Measurements from ENCODE around the gene CCDC9B.

CCDC9B gene

DNA sequence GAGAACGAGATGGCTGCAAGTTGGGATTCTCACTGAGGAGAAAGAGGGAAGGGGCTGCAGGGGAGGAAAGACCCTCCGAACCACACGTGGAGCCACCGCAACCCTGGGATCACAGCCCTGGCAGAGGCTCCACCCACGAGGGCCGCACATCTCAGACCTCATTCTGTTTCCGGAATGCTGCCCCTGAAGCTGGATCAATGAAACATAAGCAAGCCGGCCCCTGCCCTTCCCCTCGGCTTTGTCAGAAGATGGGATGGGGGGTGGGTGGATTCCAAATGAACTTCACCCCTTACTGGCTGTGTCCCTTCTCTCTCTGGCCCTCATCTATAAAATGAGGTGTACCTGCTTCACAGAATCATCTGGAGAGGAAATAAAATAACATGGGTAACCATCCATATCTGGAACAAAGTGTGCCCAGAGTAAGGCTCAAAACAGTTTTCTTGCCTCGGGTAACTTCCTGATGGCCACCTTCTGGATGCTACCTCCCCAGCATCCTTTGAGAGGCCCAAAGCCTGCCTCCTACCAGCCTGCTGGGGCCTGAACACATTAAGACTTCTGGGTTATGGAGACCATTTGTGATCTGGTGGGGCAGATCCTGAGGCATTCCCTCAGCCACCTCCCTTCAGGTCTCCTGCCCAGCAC lies 4.6 kb upstream of the CCDC9B start:
- DNase-seq (ENCODE audit: low read depth in 2 of 2) = no peak

DNA sequence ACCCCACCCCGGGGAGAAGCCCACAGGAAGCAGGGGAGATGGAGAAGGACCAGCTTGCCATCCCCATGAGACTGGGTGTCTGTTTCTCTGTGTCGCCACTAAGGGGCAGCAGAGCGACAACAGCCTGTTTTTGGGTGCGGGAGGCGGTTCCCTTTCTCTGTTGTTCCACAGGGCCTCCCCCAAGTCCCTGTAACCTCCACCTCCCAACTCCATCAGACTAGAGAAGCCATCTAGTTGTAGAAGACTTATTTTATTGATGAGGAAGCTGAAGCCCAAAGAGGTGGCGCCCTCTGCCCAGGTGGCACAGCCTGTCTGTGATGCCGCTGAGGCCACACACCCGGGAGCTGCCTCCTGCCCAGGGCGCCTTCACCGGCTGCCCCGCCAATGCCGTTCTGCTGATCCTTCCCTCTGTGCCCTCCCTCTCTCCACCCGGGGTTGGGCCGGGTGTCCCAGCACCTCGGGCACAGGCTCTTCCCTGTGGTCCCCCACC lies 3.9 kb upstream of the CCDC9B start:
- DNase-seq (ENCODE audit: low read depth in 2 of 2) = peak; percentile 49 to 52

DNA sequence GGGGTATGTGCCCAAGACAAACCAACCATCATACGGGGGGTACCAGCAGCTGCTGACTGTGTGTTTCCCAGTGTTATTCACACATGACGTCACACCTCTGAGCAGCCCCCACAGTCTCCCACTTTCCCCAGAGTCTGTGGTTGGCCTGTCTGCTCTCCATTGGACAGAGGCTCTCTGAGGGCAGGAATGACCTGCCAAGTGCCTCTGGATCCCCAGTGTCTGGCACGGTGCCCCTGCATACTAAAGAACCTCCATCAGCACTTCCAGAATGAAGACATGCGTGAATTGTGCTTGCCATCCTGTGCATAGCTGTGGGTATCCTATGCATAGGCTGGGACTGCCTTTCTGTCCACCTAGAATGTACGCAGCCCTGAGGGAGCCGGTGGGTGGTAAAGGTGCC lies 3.5 kb upstream of the CCDC9B start:
- no peak for DNase-seq (ENCODE audit: low read depth in 2 of 2)

DNA sequence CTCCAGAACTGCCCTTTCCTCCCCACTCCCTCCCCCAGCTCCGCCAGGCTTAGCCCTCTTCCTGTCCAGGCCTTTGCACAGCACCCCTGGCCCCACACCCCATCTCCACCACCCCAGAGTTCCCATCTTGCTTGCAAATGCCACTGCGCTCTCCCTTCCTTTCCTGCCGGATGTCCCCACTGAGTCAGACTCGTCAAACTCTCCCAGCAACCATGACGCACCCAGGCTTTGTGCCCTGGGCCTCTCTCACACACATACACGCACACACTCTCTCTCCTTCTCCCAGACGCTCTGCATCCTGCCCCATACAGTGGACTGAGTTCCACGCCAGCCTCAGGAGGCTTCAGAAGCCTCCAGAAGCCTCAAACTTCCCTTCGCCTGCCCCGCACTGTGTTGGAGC lies 2.8 kb upstream of the CCDC9B start:
- no peak for DNase-seq (ENCODE audit: low read depth in 2 of 2)

DNA sequence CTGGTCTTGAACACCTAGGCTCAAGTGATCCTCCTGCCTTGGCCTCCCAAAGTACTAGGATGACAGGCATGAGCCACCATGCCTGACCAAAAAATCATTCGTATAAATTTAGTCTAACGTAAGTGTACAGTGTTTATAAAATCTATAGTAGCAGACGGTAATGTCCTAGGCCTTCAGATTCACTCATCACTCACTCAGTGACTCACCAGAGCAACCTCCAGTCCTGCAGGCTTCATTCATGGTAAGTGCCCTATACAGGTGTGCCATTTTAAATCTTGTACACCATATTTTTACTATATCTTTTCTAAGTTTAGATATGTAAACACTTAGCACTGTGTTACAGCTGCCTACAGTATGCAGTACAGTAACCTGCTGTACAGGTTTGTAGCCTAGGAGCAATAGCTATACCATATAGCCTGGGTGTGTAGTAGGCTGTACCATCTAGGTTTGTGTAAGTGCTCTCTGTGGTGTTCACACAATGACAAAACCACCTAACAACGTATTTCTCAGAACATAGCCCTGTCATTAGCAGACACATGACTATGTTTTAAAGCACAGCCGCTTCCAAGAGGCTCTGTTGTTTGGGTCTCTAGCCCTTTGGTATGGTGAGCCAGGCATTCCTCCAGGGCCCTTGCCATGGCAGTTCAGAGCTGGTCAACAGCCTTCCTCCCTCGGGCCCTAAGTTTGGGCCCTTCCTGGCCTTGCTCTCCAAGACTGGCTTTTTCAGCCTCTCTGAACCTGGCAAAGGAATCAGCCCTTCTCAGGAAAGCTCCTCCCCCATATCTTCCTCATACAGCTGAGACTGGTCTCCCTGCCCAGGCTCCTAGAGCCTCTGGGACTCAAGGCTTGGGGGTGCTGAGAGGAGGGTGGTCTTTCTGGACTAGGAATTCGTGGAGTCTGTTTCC lies 1.9 kb upstream of the CCDC9B start:
- DNase-seq (ENCODE audit: low read depth in 2 of 2) = no peak

DNA sequence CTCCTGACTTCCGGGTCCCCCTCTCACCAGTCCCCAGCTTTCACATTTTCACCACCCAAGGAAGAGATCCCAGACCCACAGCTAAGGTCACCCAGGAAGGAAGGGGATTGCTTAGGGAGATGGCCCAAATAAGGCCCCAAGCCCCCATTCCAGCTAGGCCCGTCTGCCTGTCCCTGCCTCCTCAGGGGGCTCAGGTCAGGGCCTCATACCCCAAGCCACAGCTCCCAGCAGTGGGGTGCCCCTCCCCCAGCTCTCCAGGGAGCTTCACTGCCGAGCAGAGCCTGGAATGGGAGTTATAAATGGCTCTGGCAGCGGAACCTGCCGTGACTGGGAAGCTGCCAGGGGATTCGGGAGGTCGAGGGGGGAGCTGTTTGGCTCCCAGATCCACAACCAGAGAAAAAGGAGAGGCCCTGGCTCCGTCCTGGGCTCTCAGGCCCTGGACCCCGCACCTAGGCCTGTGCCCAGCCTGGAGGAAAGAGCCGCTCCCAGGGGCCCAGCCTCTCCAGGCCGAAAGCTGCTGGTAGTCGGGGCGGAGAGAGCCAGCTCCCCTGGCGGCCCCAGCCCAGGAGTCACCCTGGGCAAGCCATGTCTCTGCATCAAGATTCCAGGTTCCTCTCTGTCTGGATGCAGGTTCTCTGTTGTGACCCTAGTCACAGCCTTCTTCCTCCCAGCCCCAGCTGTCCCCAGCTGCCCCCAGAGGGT lies 550 bp downstream of the CCDC9B start:
- DNase-seq (ENCODE audit: low read depth in 2 of 2) = no peak

DNA sequence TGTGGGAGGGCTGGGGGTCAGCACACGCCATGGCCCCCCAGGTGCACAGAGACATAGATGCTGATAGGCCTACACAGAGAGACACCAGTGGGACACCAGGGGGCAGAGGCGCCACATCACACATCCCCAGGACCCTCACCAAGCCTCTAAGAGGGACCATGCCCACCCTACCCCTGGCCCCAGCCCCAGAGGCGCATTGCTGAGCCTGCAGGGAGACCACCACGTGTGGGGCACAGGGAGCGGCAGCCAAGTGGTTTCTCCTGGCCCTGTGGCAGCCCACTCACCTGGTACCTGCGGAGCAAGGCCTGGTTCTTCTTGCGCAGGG lies 1.2 kb downstream of the CCDC9B start:
- DNase-seq (ENCODE audit: low read depth in 2 of 2) = no peak

DNA sequence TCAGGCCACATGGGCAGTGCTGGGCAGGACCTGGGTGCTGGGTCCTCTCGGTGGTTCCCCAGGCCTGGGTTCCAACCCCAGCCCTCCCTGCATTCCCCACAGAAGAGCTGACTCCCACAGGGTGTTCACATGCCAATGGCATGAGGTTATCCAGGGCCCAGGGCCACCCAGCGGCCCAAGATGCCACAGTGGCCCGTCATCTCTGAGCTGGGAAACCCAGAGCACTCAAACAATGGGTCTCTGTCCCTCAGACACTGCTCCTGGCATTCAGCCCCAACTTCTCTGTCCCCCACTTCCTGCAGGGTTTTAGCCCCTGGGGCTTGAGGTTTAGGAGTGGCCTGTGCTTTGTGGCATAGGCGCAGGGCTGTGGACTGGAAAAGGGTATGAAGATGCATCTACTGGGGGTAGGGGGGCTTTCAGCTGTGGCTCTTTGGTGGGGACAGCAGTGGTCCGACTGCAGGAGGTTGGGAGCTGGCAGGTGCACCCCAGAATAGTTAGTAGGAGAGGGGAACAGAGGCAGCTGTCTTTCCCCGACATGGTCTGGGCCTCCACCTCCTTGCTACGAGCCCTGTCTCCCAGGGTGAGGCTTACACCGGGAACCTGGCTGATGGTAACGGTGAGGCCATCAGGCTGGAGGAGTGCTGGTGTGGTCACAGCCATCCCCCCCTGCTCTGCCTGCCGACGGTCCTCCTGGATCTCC lies 1.7 kb downstream of the CCDC9B start:
- no peak for DNase-seq (ENCODE audit: low read depth in 2 of 2)

DNA sequence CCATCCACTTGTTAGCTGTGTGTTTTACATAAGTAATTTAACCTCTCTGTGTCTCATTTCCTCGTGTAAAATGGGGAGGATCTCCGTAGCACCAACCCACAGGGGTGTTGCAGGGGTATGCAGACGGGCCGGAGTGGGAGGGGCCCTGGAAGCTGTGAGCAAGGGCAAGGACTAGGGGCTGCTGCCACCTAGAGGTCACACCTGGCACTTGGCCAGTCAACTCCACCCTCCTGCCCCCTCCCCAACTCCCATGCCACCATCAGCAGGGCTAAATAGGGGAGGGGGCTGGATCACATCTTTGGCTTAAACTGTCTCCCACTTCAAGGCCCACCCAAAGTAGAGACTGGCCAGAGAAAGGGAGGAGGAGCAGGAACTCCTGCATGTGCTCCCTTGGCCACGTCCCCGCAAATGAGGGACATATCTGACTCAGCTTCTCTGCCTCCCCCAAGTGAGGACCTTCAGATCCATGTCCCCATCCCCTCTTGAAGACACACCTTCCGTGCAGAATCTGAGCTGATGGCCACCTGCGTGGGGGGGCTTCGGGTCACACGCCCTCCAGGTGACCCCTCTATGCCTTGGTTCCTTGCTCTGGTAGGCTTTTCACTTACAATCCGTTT lies 2.6 kb downstream of the CCDC9B start:
- peak; percentile 50 to 66 for DNase-seq (ENCODE audit: low read depth in 2 of 2)

DNA sequence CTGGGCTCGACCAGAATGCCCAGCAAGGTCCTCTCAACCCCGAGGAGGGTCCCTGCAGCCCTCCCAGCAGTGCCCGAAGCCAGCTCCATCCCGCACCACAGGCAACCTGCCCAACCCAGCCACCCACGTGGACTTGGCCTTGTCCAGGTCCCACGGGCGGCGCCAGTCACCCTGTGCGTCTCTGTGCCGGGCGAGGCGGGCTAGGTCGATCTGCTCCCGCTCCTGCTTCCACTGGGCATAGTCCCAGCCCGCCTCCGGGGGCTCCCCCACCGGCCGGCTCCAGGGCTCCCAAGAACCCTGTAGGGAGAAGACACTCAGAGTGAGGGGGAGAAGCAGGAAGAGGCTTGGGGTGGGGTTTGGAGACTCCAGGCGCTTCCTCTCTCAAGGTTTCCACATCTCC lies 3.1 kb downstream of the CCDC9B start:
- DNase-seq (ENCODE audit: low read depth in 2 of 2) = no peak

DNA sequence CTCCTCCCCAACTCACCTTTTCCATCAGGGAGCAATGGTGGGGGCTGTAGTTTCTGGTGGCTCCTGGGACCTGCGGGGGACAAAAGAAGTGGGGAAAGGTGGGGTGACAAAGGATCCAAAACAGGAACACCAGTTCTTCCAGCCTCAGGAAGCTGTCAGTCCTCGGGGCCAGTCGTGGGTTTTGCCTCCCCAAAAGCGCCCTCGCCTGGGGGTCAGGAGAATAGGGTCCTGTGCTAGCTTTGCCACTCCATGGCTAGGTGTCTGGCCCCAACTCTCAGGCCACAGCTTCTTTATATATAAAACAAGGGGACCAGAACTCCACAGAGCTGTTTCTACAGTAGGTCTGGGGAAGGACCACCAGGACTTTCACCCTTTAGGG lies 4.0 kb downstream of the CCDC9B start:
- DNase-seq (ENCODE audit: low read depth in 2 of 2) = no peak

DNA sequence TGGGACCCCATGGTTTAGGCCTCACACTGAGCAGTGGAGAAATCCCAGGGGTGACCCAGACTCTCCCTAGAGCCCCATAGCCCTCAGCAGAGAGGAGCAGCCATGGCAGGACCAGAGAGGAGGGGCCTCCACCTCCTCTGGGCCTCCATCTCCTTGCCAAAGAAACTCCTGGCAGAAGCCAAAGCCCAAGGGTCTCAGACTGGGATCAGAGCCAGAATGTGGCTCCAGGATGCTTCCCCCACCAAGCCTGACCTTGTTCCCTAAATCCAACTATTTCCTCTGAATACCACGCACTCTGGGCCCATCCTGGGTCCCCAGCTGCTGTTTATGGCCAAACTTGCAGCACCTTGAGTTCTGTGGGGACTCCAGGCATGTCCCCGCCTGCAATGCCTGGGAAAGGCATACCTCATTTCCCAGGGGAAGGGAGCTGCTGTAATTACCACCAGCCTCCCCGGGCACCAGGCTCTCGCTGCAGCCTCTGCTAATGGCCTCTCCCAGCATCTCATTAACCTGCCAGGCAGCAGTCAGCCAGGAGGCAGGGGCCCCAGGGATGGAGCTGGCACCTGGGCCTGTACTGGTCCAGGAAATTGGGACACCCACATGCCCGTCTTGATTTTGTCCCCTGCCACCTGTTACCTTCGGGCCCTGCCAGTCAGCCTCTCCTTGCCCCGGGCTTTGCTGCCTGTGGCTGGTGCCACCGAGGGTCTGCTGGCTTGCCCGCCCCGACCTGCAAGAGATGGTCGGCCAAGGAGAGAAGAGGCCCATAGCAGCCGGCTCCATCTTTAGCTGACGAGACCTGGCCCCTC lies 4.6 kb downstream of the CCDC9B start:
- no peak for DNase-seq (ENCODE audit: low read depth in 2 of 2)

DNA sequence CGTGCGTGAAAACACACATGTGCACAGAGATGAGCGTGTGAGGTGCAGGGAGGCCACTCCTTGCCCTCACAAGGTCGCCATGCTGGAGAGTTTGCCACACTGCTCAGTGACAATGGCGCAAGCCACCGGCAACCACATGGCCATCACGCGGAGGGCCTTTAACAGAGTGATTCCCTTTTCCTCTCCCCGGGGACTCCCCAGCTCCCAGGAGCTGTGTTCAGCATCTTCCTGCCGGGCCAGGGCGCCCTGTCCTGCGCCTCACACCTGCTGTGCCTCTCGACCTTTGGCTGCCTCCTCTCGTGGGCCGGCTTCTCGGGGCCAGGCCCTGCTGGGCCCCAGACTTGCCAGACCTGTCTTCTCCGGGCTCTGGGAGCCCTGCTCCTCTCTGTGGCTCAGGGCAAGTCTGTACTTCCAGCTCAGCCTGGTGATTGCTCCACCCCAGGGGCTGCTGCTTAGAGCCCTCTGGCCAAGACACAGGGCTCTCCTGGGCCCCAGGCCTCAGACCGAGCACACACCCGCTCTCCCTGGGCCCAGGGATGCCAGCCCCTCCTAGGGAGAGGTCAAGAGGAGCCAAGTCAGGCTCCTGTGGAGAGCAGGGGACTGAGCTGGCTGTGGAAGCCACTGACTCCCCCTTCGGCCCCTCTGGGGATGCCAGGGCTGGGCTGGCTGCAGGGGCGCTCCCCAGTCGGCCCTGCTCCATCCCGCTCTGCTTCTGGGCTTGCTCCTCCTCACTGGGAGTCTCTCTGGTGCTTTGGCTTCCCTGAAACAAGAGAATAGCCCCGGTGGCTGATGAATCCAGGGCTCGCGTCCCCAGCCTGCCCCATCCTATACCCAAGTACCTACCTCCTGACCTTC lies 5.6 kb downstream of the CCDC9B start:
- DNase-seq (ENCODE audit: low read depth in 2 of 2) = no peak

DNA sequence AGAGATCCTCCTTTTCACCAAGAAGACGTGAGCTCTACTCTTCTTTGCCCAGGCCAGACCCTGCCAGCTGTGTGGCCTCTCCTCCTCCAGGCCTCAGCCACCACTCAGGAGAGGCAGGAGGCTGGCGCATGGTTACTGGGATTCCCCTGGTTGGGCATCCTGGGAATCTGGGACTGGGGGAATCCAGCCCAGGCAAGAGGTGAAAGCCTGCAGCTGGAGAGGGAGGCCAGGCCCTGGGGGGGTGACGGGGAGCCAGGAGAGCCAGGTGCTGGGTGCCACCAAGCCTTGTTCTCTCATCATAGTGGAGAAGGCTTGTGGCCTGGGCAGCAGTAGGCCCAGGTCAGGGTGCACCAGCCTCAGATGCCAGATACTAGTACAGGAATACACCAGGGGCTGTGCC lies 6.2 kb downstream of the CCDC9B start:
- DNase-seq (ENCODE audit: low read depth in 2 of 2) = no peak

DNA sequence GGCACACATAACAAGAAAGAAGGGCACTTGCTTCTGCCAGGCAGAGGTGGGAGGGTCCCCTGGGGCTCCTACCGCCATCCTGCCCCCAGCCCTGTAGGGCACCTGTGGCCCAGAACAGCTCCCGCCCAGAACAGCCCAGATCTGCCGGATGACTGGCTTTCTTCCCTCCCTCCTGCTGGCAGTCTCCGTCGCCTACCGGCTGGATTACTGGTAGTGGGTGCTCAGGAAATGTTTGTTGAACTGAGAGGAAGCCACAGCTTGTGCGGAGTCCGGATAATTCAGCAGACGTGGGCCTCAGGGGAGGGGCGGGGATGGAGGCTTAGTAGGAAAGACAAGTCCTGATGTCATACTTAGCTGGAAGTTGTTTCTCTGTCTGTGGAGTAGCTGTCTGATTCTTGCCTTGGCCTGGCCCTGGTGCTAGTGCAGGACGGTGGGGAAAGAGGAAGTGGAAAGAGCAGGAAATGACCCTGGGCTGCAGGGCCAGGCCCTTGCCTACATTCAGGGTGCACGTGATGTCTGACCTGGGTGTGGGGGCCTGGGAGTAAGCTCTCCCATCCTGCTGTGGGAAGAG lies 6.7 kb downstream of the CCDC9B start:
- no peak for DNase-seq (ENCODE audit: low read depth in 2 of 2)

DNA sequence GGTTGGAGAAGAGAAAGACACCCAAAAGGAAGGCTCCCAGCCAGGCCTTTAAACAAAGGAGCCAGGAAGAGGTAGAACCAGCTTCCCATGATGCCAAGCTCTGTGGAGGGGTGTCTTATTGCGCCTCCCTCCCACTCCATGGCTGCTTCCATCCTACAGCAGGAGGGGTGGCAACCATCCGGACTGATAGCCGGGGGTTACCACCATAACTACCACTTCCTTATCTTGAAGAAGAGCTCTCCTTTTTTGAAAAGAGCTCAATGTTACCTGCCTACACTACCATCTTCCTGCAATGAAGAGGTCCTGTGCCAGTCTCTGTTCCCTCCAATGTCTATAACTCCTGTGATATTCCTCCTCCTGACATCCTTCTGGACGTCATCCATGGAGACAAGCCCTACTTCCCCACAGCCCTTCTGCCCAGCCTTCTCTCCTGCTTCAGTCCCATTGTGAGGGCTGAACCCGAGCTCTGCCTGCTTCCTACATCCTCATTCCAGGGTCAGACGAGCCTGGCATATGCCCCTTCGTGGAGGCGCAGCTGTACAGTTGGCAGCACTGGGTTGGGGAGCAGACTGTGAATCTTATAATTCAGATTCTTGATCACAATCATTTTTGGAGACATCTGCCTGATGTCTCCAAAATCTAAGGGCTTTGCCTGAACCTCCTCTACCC lies 8.5 kb downstream of the CCDC9B start:
- DNase-seq (ENCODE audit: low read depth in 2 of 2) = no peak

DNA sequence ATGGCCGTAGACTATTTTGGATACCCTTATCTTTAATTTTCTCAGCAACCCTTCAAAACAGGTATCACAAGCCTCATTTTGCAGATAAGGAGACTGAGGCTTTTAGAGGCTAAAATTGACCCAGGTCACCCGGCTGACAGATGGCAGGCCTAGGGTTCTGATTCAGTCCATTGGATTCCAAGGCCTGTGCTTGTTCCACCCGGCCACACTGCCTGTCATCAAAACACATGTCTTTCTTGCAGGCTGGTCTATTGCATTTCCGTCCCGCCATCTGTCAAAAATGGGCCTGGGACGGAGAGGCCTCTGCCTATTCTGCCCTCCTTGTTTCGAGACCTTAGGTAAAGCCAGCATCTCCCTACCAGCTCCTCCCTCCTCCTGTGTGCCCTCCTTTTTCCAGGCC lies 9.1 kb downstream of the CCDC9B start:
- no peak for DNase-seq (ENCODE audit: low read depth in 2 of 2)

DNA sequence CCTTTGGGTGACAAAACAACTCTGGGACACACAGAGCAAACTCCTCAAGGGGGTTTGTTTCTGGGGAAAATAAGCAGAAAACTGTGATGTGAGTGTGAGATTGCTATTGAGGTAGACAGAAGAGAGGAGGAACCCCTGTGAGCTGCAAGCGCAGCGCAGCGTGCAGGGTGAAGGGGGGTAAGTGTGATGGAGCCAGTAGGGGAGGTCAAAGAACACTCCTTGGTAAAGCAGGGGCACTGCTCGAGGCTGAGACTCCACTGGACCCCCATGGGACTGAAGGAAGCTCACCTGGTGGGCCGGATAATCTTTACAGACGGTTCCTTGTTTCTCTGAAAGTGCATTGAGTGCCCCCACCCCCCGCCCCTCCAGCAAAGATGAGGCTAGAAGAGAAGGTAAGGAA lies 9.7 kb downstream of the CCDC9B start:
- DNase-seq (ENCODE audit: low read depth in 2 of 2) = no peak

DNA sequence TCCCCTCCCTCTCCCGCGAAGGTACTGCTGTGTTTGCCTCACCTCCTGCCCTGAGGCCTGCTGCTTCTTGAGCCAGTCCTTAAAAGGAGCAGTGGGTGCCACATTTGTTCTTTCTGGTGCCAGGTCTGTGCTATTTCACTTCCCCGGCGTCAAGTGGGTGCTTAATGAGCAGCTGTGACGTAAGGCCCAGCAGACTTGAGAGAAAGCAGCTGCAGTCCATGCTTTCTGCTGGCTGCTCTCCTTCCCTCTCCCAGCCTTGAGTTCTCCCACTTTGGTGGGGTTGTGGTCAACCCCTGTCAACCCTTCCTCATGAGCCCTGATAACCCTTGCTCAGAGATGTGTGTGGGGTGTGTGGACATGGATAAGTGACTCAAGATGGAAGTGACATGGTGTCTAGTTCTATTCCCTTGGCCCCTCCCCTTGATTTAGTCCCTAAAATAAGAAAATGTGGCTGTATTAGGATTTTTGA lies 10.3 kb downstream of the CCDC9B start:
- DNase-seq (ENCODE audit: low read depth in 2 of 2) = no peak
